Measurements from ENCODE around the gene FHOD1.

FHOD1 gene

DNA sequence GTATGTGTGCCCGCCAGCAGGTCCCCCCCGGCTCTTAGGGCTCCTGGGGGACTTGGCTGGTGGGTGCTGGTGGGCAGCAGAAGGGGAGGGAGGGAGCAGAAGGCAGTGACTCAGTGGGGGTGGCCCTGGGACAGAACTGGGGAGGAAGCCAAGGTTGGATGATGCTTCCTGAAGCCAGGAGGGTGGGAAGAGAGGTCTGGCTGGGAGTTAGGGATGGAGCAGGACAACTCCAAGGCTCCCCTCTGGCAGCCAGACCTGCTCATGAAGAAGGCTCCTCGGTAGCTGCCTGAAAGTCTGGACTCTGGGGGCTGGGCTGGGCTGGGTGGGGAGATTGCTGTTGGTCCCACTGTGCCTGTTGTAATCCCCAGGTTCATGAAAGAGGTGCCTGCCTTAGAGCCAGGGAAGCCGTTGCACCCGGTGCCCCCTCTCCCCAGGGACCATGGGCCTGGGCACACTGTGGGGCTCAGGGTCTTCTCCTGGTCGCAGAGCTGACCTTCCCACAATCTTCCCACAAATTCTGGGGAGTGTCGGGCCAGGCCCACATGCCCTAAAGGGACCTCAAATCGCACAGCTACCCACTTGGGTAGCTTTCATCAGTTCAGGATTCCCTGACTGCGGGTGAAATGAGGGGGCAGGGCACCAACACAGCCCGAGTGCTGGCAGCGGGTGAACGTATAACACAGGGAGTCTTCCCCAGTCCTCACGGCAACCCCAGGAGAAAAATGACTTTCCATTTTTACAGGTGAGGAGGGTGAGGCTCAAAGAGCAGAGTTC, 30.9 kb upstream of the FHOD1 start:
- no peak for DNase-seq (ENCODE audit: low read depth in 2 of 2)

DNA sequence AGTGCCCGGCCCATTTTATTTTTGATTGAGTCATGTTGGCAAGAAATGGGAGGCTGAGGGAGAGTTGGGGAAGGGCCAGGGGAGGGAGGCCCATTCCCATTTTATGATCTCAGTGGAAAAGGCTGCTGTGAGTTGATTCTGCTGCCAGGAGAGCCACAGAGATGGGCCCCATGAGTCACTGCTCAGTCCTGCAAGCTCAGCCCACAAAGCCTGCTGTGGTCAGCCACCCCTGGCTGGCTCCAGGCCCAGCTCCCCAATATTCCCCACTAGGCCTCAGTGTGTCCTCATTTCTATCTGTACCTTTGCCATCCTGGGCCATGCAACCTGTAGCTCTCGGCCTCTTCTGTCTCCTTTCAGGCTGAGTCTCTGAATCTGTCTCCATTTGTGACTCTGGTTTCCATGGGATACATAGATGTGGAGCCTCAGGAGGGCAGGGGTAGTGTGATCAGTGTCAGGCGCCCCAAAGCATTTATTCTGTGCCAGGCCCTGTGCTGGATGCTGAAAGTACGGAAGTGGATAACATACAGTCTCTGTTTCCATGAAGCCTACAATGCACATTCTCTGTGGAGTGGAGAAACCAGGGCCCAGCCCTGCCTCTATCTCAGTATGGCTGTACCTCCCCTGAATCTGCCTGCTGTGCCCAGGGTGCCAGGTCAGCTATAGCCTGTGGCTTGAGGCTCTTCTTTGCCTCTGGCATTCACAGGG, 30.2 kb upstream of the FHOD1 start:
- DNase-seq (ENCODE audit: low read depth in 2 of 2), result no peak

DNA sequence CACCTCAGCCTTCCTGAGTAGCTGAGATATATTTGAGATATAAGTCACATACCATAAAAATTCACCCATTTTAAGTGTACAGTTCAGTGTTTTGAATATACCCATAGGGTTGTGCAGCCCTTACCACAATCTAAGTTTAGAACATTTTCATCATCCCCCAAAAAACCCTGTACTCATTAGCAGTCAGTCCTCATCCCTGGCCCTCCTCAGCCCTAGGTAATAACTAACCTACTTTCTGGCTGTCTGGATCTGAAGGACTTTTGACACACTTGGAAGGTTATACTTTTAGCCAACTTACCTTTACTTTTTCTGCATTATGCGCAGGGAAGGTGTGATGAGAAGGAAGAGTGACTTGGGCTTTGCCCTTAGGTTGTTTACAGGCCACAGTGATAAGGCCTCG, 28.0 kb upstream of the FHOD1 start:
- DNase-seq (ENCODE audit: low read depth in 2 of 2), result no peak

DNA sequence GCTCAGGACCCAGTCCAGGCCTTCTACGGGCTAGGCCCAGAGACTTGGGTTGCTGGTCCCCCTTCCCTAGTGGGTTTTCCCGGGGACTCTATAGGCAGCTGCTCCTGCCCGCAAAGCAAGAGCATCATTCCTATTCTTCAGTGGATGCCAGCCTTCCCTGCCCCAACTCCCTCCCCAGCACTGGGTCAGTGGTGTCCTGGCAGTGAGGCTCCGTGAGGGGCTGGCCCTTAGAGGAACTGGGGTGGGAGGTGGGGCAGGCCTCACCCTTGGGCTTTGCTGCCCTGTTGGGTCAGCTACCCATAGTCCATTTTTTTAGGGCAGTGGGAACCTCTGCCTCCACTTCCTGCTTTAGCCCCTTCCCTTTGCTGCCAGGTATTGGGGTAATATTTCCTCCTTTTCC, 24.2 kb upstream of the FHOD1 start:
- DNase-seq (ENCODE audit: low read depth in 2 of 2), result no peak

DNA sequence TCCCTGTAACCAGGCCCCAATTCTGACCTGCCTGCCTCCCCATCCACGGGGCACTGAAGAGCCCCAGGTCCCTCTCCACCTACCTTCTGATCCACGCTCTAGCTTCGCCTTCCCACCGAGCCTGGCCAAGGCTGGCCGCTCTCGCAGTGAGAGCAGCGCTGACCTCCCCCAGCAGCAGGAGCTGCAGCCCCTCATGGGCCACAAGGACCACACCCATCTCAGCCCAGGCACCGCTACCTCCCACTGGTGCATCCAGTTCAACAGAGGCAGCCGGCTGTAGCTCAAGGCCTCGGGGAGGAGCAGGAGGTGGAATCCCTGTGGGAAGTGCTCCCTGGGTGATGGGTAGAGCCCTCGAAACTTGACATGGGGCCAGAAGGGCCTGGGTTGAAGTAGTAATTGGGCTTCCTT, 23.7 kb upstream of the FHOD1 start:
- DNase-seq (ENCODE audit: low read depth in 2 of 2), result no peak

DNA sequence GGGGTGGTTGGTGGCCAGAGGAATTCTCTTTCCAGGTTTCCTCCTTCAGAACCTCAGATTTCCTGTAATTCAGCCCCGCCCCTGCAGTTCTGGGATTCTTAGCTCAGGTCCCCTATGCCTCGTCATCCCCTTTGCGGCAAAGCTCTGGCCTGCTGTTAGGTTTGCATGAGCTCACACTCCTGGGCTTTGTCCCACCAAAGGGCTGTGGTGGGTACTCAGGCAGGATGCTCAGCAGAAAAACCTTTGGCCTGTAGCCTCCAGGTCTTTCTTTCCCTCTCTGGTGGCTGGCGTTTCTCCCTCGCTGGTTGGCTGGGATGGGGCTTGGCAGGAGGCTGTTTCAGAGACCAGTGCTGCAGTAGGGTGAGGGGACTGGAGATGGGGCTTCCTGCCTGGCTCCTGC, 22.5 kb upstream of the FHOD1 start:
- no peak for DNase-seq (ENCODE audit: low read depth in 2 of 2)

DNA sequence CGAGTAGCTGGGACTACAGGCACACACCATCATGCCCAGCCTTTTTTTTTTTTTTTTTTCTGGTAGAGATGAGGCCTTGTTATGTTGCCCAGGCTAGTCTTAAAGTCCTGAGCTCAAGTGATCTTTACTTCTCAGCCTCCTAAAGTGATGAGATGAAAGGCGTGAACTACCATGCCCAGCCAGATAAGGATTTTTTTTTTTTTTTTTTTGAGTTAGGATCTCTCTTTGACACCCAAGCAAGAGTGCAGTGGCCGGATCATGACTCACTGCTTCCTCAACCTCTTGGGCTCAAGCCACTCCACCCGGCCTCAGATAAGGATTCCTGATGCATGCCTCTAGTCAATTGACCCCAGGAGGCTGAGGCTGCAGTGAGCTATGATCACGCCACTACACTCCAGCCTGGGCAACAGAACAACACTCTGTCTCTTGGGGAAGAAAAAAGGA, 20.9 kb upstream of the FHOD1 start:
- no peak for DNase-seq (ENCODE audit: low read depth in 2 of 2)

DNA sequence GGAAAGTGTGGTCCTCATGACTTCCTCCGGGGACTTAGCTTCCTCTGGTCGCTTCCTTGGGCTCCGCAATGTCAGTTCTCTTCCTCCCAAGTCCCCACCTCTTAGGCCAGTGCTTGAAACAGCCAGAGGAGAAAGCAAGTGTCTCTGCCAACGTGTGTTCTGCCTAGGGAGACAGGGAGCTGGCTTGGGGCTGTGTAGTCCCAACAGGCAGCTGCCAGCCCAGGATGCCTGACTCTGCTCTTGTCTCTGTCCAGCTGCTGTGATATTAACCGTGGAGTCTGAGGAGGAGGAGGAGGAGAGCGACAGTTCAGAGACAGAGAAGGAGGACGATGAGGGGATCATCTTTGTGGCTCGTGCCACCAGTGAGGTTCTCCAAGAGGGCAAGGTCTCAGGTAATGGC, 18.6 kb upstream of the FHOD1 start:
- no peak for DNase-seq (ENCODE audit: low read depth in 2 of 2)

DNA sequence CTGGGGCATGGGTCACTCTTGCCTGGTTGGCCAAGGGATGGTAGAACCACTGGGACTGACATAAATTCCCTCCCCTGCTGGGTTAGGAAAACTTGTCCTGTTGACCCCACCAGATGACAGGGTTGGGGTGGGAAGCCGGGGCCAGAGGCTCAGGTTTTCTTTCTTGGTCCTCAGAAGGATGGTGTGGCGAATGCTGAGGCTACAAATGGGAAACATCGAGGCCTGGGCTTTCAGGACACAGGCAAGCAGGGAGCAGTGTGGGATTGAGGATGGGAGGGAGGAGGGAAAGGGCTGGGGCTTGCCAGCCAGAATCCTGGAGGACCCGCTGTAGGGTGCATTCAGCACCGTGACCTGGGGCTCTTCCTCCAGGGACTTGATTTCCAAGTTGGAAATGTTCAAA, 17.6 kb upstream of the FHOD1 start:
- no peak for DNase-seq (ENCODE audit: low read depth in 2 of 2)

DNA sequence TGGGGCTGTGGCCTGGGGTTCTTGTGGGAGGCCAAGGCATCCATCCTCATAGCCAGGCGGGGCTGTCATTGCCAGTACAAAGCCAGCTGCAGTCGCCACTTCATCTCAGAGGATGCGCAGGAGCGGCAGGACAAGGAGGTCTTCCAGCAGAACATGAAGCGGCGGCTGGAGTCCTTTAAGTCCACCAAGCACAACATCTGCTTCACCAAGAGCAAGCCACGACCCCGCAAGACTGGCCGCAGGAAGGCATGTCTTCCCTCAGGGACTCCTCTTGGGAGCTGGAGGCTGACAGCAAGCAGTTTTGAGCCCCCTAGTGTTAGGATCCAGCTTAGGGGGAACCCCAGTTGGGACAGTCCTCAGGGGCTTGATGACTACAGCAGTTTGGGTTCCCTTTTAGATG, 17.0 kb upstream of the FHOD1 start:
- DNase-seq (ENCODE audit: low read depth in 2 of 2), result no peak

DNA sequence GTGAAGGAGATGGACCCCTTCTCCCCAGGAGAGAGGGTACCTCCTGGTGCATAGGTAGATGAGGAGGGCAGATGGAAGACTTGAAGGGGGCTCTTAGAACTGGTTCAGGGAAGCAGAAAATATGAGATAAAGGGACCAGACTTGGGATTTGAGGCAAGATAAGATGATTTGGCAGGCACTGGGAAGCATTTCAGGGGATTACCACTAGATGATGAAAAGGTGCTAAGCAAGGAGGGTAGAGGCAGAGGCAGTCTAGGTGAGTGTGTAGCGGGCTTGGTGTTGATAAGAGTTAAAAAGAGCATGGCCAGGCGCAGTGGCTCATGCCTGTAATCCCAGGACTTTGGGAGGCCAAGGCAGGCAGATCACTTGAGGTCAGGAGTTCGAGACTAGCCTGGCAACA, 15.9 kb upstream of the FHOD1 start:
- no peak for DNase-seq (ENCODE audit: low read depth in 2 of 2)

DNA sequence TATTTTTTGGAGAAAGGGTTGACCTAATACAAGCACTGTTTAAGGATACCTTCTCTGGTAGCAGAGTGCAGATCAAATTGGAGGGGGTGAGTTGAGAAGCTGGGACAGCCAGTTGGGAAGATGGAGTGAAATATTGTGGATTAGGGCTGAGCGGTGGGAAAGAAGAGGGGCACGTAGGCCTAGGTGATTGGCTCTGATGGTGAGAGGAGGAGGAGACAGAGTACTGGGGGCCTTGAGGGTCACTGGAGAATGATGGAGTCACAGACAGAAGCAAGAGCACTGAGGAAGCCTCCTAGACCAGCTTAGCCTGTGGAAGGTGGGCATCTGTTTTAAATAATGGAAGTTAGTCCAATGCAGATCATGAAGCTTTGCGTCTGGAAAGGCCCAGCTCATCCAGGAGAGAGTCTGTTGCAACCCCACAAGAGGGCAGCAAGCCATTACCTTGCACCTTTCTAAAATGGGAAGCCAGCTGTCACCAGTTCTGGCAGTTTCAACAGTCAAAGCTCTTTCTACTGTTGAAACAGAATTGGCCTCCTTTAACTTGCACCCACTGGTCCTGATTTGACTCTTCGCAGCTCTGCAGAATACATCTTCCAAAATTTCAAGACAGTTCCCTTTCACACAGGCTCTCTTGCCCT, 13.3 kb upstream of the FHOD1 start:
- no peak for DNase-seq (ENCODE audit: low read depth in 2 of 2)

DNA sequence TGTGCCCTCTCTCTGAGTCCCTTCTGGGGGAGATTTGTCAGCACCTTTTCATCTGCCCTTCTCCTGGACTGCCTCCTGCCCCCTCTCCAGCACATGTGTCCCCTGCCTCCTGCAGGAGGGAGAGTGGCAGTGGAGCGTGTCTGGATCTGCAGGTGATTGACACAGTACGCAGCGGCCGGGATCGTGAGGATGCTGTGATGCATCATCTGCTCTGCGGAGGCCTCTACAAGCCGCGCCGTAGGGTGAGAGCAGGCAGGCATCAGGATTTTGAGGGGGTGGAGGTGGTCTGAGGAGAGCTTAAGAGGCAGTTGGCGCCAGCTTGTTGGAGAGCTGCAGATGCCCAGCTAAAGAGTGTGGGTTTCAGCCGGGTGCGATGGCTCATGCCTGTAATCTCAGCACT, 12.4 kb upstream of the FHOD1 start:
- no peak for DNase-seq (ENCODE audit: low read depth in 2 of 2)

DNA sequence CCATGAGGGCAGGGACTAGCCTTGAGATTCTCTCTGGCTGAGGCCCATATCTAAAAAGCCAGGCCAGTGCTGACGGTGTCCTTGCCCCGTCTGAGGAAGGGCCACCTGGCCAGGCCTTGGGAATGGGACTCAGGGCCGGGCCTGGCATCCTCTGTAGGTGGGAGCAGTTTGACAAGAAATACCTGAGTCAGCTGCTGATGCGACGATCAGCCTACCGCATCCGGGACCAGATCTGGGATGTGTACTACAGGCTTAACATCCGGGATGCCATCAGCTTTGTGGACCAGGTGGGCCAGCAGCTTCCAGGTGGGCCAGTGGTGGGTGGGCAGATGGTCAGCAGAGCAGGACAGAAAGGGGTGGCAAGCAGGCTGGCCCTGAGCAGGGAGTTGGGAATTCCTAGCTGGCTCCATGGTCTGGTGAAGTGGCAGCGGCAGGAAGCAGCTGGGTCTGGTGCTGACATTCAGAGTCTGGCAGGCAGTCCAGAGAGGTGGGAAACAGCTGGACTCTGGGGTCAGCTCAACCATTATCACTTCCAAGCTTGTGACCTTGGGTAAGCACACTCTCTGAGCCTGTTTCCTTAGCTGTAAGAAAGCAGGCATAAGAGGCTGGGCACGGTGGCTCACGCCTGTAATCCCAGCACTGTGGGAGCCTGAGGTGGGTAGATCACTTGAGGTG, 11.0 kb upstream of the FHOD1 start:
- no peak for DNase-seq (ENCODE audit: low read depth in 2 of 2)

DNA sequence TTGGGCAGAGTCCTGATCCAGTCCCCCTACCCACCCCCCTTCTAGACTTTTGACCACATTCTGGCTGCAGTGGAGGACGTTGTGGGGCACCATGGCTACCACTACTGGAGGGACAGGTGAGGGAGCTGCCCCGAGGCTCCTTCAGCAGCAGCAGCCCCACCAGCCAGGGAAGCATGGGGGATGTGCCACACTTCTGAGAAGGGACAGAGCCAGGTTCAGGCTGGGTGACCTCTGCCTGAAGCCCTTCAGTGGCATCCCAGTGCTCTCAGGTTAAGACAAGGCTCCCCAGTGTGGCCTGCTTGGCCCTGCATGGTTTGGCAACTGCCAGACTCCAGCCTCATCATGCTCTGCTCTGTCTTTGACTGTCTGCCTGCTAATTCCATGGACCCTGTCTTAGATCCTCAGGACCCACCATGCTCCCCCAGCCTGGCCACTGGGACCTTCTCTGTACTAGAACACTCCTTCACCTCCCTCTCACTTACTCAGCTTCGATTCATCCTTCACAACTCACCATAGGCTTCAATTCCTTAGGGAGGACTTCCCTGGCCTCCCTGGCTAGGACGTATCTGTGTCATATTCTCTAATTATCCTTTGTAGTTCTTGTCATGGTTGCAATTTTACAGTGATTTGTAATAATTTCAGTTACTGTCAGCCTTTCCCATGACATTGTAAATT, 10.3 kb upstream of the FHOD1 start:
- DNase-seq (ENCODE audit: low read depth in 2 of 2), result no peak

DNA sequence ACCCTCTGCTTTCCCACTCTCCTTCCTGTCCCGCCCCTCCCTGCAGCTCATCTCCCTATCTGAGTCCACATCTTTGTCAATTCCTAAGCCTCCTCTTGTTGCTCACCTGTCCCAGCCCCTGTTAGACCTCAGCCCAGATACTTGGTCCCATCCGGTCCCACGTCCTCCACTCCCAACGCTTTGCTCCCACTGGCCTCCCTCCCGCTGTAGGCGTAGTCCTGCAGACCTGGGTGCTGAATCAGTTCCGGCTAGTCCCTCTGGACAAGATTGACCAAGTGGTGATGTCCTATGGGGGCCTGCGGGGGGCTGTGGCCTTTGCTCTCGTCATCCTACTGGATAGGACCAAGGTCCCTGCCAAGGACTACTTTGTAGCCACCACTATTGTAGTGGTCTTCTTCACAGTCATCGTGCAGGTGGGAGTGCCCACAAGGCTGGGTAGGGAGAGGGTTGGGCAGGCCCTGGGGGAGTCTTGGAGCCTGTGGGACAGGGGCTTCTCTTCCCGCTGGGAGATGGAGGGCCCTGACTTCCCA, 9.5 kb upstream of the FHOD1 start:
- DNase-seq (ENCODE audit: low read depth in 2 of 2), result no peak

DNA sequence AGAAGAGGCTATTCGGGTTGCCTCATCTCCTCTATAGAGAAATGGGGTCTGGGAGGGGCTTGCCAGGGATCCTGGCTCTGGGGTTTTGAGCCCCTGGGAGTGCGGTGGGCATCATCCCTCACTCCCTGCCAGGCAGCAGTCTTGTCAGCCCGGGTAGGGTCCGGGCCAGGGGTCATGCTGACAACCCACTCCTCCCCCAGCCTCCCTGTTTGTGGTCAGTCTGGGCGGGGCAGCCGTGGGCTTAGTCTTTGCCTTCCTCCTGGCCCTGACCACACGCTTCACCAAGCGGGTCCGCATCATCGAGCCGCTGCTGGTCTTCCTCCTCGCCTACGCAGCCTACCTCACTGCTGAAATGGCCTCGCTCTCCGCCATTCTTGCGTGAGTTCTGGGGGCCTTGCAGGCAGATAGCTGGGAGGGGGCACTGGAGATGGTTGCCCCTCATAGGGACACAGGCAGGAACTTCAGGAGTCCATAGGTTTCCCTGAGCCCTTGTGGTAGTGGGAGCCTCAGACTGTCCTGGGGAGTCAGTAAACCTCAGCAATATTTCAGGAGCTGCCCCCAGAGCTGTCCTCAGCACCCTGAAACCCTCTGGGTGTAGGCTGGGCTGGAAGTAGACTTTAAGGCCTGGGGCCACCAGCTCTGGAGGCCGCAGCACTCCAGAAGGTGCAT, 8.4 kb upstream of the FHOD1 start:
- no peak for DNase-seq (ENCODE audit: low read depth in 2 of 2)

DNA sequence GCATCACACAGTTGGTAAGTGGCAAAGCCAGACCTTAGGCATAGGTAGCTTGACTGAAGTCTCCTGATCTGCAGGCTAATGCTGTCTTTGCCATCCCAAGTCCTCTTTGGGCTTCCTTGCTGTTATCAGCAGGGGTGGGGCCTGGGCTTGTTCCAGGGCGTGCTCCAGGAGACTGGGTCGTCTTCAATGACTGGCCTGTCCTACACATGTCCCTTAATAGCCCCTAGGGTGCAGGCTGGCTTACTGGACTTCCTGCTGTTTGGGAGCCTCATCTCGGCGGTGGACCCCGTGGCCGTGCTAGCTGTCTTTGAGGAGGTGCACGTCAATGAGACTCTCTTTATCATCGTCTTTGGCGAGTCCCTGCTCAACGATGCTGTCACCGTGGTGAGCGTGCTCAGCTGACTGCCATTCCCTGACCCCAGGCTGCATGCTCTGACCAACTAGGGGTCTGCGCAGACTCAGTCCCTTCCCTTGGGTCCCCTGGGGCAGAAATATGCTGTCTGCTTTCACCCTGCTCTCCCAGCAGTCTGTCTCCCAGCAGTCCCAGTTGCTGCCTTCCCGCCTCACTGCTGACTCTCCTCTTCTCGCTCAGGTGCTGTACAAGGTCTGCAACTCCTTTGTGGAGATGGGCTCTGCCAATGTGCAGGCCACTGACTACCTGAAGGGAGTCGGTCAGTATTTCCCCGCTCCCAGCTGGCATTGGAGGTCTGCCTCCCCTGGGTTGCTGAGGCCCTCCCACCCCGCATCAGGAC, 7.7 kb upstream of the FHOD1 start:
- no peak for DNase-seq (ENCODE audit: low read depth in 2 of 2)

DNA sequence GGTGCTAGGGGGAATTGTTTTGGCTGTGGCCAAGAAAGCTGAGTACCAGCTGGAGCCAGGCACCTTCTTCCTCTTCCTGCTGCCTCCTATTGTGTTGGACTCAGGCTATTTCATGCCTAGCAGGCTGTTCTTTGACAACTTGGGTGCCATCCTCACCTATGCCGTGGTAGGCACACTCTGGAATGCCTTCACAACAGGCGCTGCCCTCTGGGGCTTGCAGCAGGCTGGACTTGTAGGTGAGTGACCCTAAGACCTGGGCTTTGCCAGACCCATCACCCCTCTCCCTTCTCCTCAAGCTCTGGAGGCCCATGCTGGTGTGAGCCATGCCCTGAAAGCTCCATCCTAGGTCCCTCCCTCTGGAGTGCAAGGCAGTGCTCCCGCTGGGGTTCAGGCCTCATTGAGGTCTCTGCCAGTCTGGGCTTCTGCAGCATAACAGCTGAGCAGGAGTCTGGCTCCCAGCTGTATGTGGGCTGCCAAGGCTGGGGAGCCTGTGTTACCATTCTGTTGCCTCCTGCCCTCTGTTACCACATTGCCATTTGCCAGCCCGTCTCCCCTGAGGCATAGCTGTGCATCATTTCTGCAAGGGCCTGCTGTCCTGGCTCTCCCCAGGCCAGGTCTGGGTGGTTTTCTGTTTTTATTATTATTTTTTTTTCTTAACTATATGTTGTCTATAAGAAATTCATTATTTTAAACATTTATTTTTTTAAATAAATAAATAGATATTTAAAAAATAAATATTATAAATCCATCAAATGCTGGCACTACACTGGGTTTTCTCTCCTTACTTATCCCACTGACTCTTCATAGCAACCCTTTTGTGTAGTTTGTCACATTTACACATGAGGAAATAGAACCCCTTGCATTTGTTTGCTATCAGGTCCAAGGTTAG, 5.6 kb upstream of the FHOD1 start:
- DNase-seq (ENCODE audit: low read depth in 2 of 2), result no peak

DNA sequence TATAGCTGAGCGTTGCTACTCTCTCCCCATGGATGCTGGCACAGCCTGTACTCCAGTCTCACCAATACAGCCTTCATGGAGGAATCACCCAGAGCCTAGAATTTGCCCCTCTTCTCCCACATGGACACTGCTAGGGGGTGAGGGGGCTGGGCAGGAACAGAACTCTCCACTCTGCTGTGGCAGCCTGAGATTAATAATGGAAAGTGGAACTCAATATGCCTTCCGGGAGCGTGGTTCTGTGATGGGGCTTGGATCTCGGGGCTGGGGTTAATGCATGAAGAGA, 2.7 kb upstream of the FHOD1 start:
- DNase-seq (ENCODE audit: low read depth in 2 of 2), result no peak

All from activated CD4-positive, alpha-beta T cell treated with anti-CD3 and anti-CD28 coated beads for 24 hours (primary cell).